GM12801 (cell line): ENCODE results near the gene PCBP1.

Experiments
- CTCF ChIP-seq: IDR thresholded peaks from one replicate; pipeline ENCODE4 v1.5.1; 2011; ENCODE audit warnings: control low read depth; ENCODE audit not compliant: insufficient read length; ENCODE audit errors: extremely low read depth

Gene PCBP1

GRCh38 chr2:70045932-70046331 is 41.3 kb upstream of the PCBP1 start:
- no peak for TF ChIP-seq CTCF

GRCh38 chr2:70046534-70046933 is 40.7 kb upstream of the PCBP1 start:
- TF ChIP-seq CTCF, result no peak

- TF ChIP-seq CTCF, result no peak
Measured at GRCh38 chr2:70047451-70047850, 39.8 kb upstream of the PCBP1 start.

GRCh38 chr2:70049255-70049654 is 38.0 kb upstream of the PCBP1 start:
- TF ChIP-seq CTCF, result no peak

GRCh38 chr2:70050631-70051425 is 36.4 kb upstream of the PCBP1 start:
- TF ChIP-seq CTCF, result no peak

- TF ChIP-seq CTCF, result no peak
Measured at GRCh38 chr2:70061317-70061716, 26.0 kb upstream of the PCBP1 start.

- no peak for TF ChIP-seq CTCF
Measured at GRCh38 chr2:70062270-70062669, 25.0 kb upstream of the PCBP1 start.

GRCh38 chr2:70068119-70068518 is 19.2 kb upstream of the PCBP1 start:
- no peak for TF ChIP-seq CTCF
